Activated T-cell treated with anti-CD3 and anti-CD28 coated beads, Interleukin-2, amount 50 U/mL, for 4 hours (primary cell): ENCODE measurements around the gene DIRAS3. TPM values are rescaled to one million over a fixed set of nuclear protein-coding genes. Genes with fewer than 3 reads are reported as not detected.
"Not testable (repeated sequence)": the region's sequence is repeated elsewhere in the genome, so short reads cannot be mapped to it uniquely, and the experiment has no call there.

Experiments used
- ATAC-seq, 2 donors: fragments of 200-7000 bp; cut with Tn5 transposase; one replicate each; pipeline ENCODE4 v1.10.0; 2021
- DNase-seq: peaks from one replicate; pipeline ENCODE4 v3.0.0-alpha.2; 2020
- H3K27me3 Mint-ChIP-seq: one replicate; pipeline ENCODE4 v1.8.0; 2021; ENCODE audit warnings: low read depth, mixed read lengths
- H3K36me3 Mint-ChIP-seq: one replicate; pipeline ENCODE4 v1.8.0; 2022; ENCODE audit warnings: mixed read lengths; ENCODE audit not compliant: insufficient read depth
- H3K4me1 Mint-ChIP-seq: one replicate; pipeline ENCODE4 v1.8.0; 2021; ENCODE audit warnings: low read depth, mixed read lengths
- H3K4me3 Mint-ChIP-seq: one replicate; pipeline ENCODE4 v1.8.0; 2021; ENCODE audit warnings: mild to moderate bottlenecking, moderate library complexity, mixed read lengths
- H3K9me3 Mint-ChIP-seq: one replicate; pipeline ENCODE4 v1.8.0; 2021; ENCODE audit warnings: mixed read lengths
- total RNA-seq, 3 donors: library from RNA; stranded (reverse); gene quantifications; one replicate each; pipeline ENCODE4 v1.2.1, GENCODE V29; 2021

The DIRAS3 gene
- total RNA-seq, 3 donors from 2014 or later: not detected

GRCh38 chr1:68010090-68010489 is 40.3 kb downstream of the DIRAS3 start:
- Mint-ChIP-seq H3K4me3 (no peak overlapping the region), H3K36me3 (no peaks in the 10 kb centered on the region), H3K9me3 (no peaks in the 10 kb centered on the region), H3K4me1 (no peaks in the 10 kb centered on the region), H3K27me3 (no peaks in the 10 kb centered on the region)
- no peak for ATAC-seq
- no peak for DNase-seq

GRCh38 chr1:68003626-68004025 is 46.8 kb downstream of the DIRAS3 start:
- ATAC-seq, H3K36me3 Mint-ChIP-seq, H3K27me3 Mint-ChIP-seq, DNase-seq, H3K4me1 Mint-ChIP-seq, H3K4me3 Mint-ChIP-seq: not testable (repeated sequence)
- H3K9me3 Mint-ChIP-seq: peaks cover 18% of the 10 kb centered on the region

GRCh38 chr1:68000191-68000590 is 50.2 kb downstream of the DIRAS3 start:
- no peaks in the 10 kb centered on the region for H3K4me1 Mint-ChIP-seq
- no peaks in the 10 kb centered on the region for H3K36me3 Mint-ChIP-seq
- peaks cover 21% of the 10 kb centered on the region for H3K9me3 Mint-ChIP-seq
- DNase-seq (no peak), ATAC-seq (no peak)
- H3K27me3 Mint-ChIP-seq: no peaks in the 10 kb centered on the region
- H3K4me3 Mint-ChIP-seq: no peak overlapping the region

- ATAC-seq (no peak), DNase-seq (no peak)
- no peak overlapping the region for H3K4me3 Mint-ChIP-seq
- H3K9me3 Mint-ChIP-seq: peaks cover 31% of the 10 kb centered on the region
- no peaks in the 10 kb centered on the region for H3K36me3 Mint-ChIP-seq
- H3K27me3 Mint-ChIP-seq: no peaks in the 10 kb centered on the region
- H3K4me1 Mint-ChIP-seq: no peaks in the 10 kb centered on the region
These were observed 52.7 kb downstream of the DIRAS3 start for GRCh38 chr1:67997746-67998145.

Other genes starting within 250 kb of the DIRAS3 start
- gene GNG12, start 217.2 kb downstream of the DIRAS3 start, total RNA-seq: under 1 TPM; 0.16 to 0.30 (median 0.18) TPM
- under 1 TPM; 0.23 to 0.33 (median 0.32) TPM for gene WLS, start 181.9 kb upstream of the DIRAS3 start, total RNA-seq